ENCODE measurements around the gene ASB3.
"Not testable (repeated sequence)": the region's sequence is repeated elsewhere in the genome, so short reads cannot be mapped to it uniquely, and the experiment has no call there.

The ASB3 gene

GRCh38 chr2:53786705-53787613, at the start of gene ASB3, which contains the start of gene ERLEC1:
TSS of gene ASB3 (minus strand) at chr2:53786953. CDS start at chr2:53765572, 21,381 bp downstream.
TSS of gene ERLEC1 (plus strand) at chr2:53787044. CDS start at chr2:53787211, 167 bp downstream.
- DNase-seq, result peak; percentile 90

- DNase-seq, result not testable (repeated sequence)
Observed at GRCh38 chr2:53829980-53830290, 43.2 kb upstream of the ASB3 start.

- DNase-seq, result no peak
Observed at GRCh38 chr2:53829273-53829979, 42.7 kb upstream of the ASB3 start.

- DNase-seq, result no peak
Observed at GRCh38 chr2:53828331-53828730, 41.6 kb upstream of the ASB3 start.

GRCh38 chr2:53827398-53828175, 40.8 kb upstream of the ASB3 start:
- DNase-seq, result no peak

- DNase-seq, result no peak
Observed at GRCh38 chr2:53826587-53827397, 40.0 kb upstream of the ASB3 start.

- no peak for DNase-seq
Observed at GRCh38 chr2:53826030-53826410, 39.3 kb upstream of the ASB3 start.

GRCh38 chr2:53823639-53824038, 36.9 kb upstream of the ASB3 start:
- DNase-seq, result not testable (repeated sequence)

GRCh38 chr2:53821810-53822209, 35.1 kb upstream of the ASB3 start:
- no peak for DNase-seq

- DNase-seq, result no peak
Observed at GRCh38 chr2:53820711-53821110, 34.0 kb upstream of the ASB3 start.

GRCh38 chr2:53820048-53820447, 33.3 kb upstream of the ASB3 start:
- no peak for DNase-seq

GRCh38 chr2:53819634-53820033, 32.9 kb upstream of the ASB3 start:
- DNase-seq, result no peak

- DNase-seq, result no peak
Observed at GRCh38 chr2:53818854-53819435, 32.2 kb upstream of the ASB3 start.

- no peak for DNase-seq
Observed at GRCh38 chr2:53813151-53813550, 26.4 kb upstream of the ASB3 start.

- no peak for DNase-seq
Observed at GRCh38 chr2:53811601-53812000, 24.8 kb upstream of the ASB3 start.

- DNase-seq, result no peak
Observed at GRCh38 chr2:53802617-53803151, 15.9 kb upstream of the ASB3 start.

GRCh38 chr2:53801547-53801946, 14.8 kb upstream of the ASB3 start:
- no peak for DNase-seq

GRCh38 chr2:53793821-53794220, 7.1 kb upstream of the ASB3 start:
- no peak for DNase-seq

GRCh38 chr2:53793261-53793660, 6.5 kb upstream of the ASB3 start:
- no peak for DNase-seq

- DNase-seq, result no peak
Observed at GRCh38 chr2:53787614-53788289, 999 bp upstream of the ASB3 start.

- peak; percentile 19 for DNase-seq
Observed at GRCh38 chr2:53786352-53786704, 425 bp downstream of the ASB3 start.
